Head of caudate nucleus (tissue), 42 donors: ENCODE measurements around the gene SLC2A6.

ENCODE experiments used
- DNase-seq, 42 donors: peaks; one replicate each; pipeline versions ENCODE4 v3.0.0 to v3.0.0-alpha.2; 2020 to 2021; ENCODE audit warnings: mixed read lengths in 7 of 42
- intact Hi-C: fragments of 100-400 bp; cut with DNase I; formaldehyde crosslinking; loops from one replicate; pipeline ENCODE4 v1.15.0; 2022

The SLC2A6 gene

DNA sequence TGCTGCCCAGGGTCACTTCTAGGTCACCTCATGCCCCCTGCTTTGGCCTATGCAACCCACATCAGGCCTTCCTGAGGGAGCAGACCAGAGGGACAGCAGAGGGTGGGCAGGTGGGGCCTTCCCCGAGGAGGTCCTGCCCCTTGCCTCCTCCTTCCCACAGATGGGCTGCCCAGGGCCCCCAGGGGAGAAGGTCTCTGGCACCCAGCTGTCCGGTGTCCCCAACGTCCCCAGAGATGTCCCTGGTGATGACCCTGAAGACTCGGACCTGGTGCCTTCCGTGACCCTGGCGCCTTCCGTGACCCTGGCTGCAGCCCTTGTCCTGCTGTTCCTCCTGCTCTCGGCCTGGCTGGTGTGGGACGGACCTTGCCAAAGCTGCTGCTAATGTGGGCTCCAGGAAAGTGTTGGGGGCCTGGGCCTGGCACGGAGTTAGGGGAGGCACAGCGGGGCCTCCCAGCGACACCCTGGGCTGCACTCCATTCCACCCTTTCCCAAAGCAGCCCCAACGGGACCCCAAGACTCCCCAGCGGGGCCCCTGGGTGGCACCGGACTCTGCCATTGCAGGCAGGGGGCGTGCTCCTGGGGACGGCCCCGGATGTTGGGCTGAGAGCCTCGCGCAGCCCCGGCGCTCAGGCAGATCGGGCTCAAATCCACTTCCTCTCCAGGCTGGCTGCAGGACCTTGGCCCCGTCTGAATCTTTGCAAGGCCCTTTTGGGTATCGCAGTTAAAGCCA, 6.8 kb upstream of the SLC2A6 start:
- intact Hi-C loops = loop anchor here (5.0 kb wide), 2 partner anchors 78 to 298 kb away; no protein-coding TSS in a partner anchor
- DNase-seq = no peak

DNA sequence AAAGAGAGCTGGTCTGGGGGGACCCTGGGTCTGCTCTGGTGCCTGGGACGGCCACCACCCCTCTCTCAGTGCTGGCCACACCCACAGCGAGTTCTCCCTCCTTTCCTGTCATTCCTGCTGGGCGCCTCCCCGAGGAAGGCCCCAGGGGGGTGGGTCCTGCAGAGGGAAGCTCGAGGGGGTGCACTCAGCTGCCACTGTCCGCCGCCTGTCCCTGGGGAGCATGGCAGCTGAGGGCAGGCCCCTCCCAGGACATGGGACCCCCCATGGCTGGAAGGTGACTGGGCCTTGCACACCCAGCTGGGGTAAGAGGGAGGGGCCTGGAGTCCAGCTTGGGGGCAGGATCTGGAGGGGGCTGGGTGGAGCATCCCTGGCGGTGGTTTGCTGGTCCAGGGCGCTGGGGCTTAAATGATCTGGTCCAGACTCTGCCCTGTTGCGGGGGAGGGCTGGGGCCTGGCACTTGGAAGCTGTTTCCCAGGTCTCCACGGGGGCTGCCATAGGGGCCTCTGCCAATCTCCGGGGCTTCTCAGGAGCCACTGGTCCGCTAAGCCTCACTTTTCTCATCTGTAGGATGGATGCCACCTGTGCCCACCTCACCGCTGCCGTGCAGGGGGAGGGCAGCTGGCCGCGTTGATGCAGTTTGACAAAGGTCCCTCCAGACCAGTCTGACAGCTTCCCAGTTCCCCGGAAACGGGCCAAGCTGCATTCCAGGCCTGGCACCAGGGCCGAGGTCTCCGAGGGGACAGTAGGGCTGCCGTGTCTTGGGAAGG, 6.0 kb upstream of the SLC2A6 start:
- intact Hi-C loops = loop anchor here (5.0 kb wide), 2 partner anchors 78 to 298 kb away; no protein-coding TSS in a partner anchor
- no peak for DNase-seq

DNA sequence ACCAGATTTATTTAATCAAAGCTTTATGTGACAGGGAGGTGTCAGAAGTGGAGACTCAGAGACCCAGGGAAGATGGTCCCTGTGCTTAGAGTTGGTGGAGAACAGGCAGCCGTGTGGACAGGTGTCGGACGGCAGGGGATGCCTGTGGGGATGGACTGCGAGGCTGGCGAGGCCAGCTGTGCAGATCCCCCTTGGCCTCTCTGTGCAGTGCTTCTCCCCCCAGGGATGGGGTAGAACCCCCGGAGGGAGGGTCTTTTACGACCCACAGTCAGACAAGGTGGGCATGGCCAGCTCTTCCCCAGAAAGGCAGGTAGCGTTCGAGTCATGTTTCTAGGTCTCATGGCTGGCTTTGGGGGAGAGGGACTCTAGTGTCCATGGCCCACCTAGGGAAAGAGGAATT, 4.7 kb upstream of the SLC2A6 start:
- intact Hi-C loops = no loop called here
- DNase-seq = no peak

DNA sequence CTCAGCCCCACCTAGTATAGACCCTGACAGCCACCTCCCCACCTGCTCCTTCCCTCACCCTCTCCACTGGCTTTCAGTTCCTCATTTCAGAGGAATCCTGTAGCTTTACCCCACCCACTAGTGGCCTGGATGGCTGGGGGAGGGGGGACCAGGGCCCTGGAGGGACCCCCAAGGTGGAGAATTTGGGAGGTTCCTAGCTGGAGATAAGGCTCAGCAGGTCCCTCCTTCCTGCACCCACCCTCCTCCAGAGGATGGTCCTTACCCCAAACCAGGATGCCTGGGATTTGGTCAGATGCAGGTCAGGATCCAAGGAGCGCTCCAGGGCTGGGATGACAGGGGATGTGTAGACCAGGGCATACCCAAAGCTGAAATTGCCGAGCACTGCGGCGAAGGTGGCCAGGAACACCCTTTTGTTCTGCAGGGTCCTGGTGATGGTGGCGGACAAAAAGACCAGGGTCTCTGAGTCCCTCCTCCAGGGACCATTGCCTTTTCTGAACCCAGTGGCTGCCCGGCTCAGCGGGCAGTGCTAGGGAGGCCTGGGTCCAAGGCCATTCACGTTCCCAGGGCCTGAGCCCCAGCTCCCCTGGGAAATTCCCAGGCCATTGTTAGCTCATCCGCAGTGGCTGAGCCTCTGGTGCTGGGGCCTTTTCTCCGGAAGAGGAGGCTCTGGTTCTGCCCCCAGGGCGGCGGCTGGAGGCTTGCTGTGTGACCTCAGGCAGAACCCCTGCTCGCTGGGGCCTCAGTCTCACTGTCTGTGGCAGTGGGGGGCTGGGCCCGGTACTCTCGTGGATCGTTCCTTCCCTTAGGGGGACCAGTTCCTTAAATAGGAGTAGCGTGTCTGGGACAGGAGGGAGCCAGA, 678 bp downstream of the SLC2A6 start:
- intact Hi-C loops = loop anchor here (10.0 kb wide), 1 partner anchor 123 kb away; the partner anchor contains the start of genes SURF1 and SURF2
- peak in 6 of 42 donors; percentile 17 to 47 (median 38) for DNase-seq

DNA sequence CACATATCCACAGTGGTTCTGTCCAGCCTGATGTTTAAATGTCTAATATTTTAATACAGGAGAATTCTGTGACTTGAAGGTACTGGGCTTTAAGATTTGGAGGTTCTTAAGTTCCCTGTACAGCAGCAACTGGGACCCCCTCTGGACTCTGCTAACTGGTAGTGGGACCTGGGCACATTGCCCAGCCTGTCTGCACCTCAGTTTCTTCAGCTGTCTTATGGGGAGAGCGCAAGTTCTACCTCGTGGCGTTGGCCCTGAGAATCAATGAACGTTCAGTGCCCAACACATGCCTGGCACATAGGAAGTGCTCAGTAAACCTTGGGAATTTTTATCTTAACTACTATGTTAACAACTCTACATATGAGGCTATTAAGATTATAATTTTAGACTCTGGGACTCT, 1.4 kb downstream of the SLC2A6 start:
- no peak for DNase-seq
- intact Hi-C loops = loop anchor here (10.0 kb wide), 1 partner anchor 123 kb away; the partner anchor contains the start of genes SURF1 and SURF2

DNA sequence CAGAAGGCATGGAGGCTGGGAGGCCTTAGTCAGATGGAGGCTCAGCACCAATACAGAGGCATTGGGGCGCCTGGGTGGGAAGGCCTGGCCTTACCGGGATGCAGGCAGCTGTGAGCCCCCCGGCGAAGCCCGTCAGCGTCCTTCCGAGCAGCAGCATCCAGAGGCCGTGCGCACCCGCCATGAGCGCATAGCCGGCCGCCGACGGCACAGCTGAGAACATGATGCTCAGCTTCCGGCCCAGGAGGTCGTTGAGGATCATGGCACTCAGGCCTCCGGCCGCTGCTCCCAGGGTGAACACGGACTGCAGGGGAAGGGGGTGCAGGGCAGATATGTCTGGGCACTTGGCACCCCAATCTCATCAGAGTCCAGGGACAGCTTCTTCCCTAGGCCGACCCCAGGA, 2.0 kb downstream of the SLC2A6 start:
- intact Hi-C loops = loop anchor here (10.0 kb wide), 1 partner anchor 122 kb away; the partner anchor contains the start of genes SURF1 and SURF2
- DNase-seq = no peak

DNA sequence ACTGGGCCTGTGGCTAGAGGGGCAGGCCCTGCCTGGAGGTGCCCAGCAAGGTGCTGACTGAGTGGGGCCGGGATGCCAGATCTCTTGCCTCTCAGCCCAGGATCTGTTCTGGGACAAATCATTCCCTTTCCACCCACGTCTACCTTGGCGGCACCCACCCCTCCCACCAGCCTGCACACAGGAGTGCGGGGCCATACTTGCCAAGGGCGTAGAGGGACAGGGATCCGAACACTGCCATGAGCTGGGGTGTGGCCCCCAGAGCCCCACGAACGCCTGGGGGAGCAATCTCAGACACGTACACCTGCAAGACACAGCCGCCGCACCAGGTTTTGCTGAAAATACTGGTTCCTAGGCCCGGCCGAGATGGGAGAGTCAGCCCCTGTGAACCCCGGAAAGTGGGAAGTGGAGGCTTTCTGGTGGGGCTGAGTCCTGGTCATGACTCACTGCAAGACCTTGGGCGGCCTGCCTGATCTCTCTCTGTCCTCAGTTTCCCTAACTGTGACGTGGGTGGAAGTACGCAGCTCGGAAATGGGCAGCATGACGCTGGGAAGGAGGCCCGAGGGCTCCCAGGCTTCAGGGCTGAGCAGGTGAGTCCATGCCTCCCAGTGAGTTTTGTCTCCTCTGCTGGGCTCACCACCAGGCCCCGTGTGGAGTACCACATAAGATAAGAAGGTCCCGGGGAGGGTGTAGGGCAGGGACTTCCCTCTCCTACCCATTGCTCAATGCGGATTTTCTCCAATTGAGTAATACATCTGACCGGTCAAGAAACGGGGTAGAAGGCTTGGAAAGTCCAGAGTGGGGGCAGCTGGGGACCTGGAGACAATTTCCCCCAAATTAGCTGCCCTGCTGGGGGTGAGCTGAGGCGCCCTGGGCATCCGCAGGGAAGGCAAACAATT, 2.6 kb downstream of the SLC2A6 start:
- intact Hi-C loops = loop anchor here (10.0 kb wide), 1 partner anchor 121 kb away; the partner anchor contains the start of genes SURF1 and SURF2

DNA sequence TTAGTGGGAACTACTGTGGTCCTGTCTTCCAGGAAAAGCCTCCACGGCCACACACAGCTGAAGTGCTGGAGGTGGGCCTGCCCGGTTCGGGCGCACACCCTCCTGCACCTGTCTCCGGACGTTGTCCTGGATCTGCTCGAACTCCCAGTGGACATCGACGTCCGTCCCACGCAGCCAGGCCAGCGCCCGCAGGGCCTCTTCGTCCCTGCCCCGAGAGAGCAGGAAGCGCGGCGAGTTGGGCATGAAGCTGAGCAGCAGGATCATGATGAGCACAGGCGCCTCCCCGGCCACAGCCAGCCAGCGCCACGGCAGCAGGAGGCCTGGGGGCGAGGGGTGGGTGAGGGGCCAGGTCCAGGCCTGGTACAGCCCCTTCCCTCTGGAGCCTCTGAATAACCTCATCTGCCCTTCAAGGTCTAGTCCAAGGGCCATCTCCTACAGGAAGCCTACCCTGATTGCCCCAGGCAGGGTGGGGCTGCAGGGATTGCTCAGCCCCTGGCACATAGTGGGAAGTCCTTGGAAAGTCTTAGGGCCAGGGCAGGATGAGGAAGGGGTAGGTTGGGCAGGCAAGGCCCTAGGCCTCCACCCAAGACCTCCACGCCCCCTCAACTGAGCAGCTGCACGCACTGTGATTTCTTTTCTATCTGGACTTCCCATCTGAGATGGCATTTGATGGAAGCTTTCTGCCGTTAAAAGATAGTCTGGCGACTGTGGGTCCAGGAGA, 3.4 kb downstream of the SLC2A6 start:
- intact Hi-C loops = loop anchor here (10.0 kb wide), 1 partner anchor 121 kb away; the partner anchor contains the start of genes SURF1 and SURF2
- DNase-seq = no peak

More for the DNA sequence above, 2.6 kb downstream of the SLC2A6 start:
- peak in 27 of 42 donors; percentile 19 to 74 (median 53) for DNase-seq

DNA sequence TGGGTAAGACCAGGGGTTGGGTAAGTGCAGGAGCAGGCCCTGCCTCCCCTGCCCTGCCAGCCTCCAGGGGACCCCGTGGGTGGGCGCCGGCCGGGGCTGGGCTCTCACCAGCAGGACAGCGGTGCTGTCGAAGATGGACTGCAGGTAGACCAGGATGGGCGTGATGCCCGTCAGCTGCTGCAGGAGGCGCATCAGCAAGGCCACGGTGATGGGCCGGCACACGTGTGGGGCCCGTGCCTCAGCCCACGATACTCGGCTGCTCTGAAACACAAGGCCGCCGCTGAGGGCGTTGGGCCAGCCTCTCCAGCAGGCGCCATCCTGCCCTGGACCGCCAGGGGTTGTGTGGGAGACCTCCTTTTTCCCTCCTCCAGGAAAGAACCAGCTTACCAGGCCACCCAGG, 4.0 kb downstream of the SLC2A6 start:
- intact Hi-C loops = loop anchor here (10.0 kb wide), 1 partner anchor 120 kb away; the partner anchor contains the start of genes SURF1 and SURF2
- DNase-seq = no peak

DNA sequence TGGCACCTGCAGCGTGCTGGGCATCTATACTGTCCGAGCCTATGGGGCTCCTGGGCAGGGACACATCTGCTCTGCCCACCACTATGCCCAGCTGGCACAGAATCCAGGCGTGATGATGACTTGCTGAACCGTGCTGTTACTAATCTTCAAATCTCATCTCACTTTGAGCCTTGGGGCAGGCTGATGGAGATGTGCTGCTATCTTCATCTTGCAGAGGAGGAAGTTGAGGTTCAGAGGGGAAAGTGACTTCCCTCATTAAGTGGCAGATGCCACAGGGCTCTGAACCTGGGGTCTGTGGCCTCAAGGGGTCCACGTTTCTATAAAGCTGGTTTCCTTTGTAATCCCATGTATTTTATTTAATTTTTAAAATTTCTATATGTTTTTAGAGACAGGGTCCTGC, 4.7 kb downstream of the SLC2A6 start:
- no peak for DNase-seq
- intact Hi-C loops = loop anchor here (10.0 kb wide), 1 partner anchor 119 kb away; the partner anchor contains the start of genes SURF1 and SURF2

DNA sequence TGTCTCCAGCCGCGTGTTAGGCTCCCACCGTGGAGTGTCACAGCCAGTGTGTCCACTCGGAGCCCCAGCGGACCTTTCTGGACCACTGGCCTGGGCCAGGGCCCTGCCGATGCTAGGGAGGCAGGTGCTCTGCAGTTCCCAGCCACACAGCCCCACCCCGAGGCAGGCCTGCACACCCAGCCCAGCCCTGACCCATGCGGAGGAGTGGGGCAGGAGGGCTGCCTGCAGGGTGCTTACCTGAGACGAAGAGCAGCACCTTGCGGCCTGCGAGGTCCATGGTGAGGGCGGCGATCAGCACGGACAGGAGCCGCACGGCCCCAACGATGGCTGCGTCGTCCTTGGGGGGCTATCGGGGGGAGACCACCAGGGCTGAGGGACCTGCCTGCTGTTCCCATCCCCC, 5.2 kb downstream of the SLC2A6 start:
- intact Hi-C loops = loop anchor here (10.0 kb wide), 1 partner anchor 119 kb away; the partner anchor contains the start of genes SURF1 and SURF2

DNA sequence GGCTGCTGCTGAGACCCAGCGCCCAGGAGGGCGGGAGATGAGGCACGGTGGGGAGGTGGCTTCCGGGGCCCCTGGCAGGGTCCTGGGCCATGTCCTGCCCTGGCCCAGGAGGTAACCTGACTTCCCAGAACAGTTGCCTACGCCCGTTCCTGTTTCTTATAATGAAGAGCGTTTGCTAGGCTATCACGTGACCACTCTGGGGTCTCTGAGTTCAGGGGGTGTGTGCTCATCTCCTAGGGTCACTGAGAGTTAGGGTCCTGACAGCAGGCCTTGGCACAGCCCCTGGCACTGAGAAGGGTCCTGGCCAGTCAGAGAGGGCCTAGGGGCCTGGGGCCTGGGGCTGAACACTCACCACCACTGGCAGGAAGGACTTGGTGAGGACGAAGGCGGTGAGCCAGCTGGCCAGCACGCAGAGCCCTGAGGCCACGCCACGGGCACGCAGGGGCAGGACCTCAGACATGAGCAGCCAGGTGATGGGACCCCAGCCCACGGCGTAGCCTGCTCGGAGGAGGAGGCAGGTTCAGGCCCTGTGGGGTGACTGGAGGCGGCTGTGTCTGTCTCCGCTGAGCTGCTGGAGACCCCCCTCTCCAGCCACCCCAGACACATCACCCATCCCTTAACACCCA, 6.0 kb downstream of the SLC2A6 start:
- intact Hi-C loops = loop anchor here (10.0 kb wide), 1 partner anchor 118 kb away; the partner anchor contains the start of genes SURF1 and SURF2

More for the DNA sequence above, 5.2 kb downstream of the SLC2A6 start:
- DNase-seq = no peak

DNA sequence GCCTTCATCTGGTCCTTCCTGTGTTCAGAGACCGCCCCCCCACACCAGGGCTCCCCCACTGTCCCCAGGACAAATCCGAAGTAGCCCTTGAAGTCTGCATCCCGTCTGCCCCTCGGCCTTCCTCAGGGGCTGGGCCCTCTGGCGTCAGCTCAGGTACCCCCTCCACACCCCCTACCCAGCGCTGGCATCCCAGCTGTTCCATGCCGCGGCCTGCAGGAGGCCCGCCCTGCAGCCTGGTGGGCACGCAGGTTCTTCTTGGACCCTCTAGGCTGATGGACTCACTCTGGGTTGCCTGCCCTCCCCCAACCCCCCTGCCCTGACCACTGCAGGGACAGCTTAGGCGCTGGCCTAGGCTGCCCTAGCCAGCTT, 6.6 kb downstream of the SLC2A6 start:
- intact Hi-C loops = loop anchor here (10.0 kb wide), 1 partner anchor 117 kb away; the partner anchor contains the start of genes SURF1 and SURF2
- DNase-seq = no peak

More for the DNA sequence above, 6.0 kb downstream of the SLC2A6 start:
- no peak for DNase-seq

DNA sequence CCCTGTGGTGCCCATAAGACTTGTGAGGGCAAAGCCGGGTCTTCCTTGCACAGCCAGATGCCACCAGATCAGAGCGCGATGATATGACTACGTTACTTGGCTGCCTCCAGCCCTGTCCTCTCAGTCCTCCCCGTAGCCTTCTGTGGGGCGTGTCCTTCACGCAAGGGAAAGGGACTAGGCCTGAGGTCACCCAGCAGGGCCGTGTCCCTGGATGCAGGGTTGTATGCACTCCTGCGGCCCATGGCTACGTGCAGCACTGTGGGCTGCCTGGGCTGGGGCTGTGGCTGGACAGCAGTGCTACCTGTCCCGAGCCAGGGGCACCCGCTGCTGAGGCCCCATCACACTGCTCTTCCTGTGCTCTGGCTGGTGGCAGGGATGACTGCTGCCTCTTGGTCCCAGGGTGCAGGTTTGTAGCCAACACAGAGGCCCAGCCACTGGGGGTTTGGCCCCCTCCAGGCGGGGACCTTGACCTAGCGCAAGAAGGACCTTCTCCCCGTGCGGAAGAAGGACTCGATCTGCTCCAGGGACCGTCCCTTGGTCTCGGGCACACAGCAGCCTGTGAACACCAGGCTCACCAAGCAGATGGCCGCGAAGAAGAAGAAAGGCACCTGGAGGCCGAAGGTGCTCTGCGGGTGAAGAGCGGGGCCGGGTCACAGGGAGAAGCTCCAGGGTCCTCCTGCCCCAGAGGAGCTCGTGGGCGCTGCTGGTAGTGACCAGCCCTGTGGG, 7.2 kb downstream of the SLC2A6 start:
- intact Hi-C loops = loop anchor here (10.0 kb wide), 1 partner anchor 117 kb away; the partner anchor contains the start of genes SURF1 and SURF2
- DNase-seq = no peak

DNA sequence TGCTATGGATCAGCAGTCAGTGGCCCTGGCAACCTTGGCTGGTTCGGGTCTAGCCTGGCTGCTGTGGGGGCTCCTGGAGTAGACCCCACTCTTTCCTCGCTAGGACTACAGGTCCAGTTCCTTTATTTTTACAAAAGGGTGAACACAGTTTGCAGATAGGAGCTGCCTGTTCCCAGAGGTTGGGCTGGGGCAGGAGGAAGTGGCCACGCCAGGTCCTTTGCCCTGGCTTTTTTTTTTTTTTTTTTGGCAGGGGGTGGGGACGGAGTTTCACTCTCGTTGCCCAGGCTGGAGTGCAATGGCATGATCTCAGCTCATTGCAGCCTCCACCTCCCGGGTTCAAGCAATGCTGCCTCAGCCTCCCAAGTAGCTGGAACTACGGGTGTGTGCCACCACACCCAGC, 7.9 kb downstream of the SLC2A6 start:
- no peak for DNase-seq
- intact Hi-C loops = loop anchor here (10.0 kb wide), 1 partner anchor 116 kb away; the partner anchor contains the start of genes SURF1 and SURF2
